NB4 (cell line): ENCODE measurements around the gene KCTD13.

Experiments
- CTCF ChIP-seq: IDR thresholded peaks from one replicate; pipeline ENCODE4 v1.5.1; 2012; ENCODE audit warnings: low read depth, low read length
- POLR2A ChIP-seq: IDR thresholded peaks from 2 replicates; pipeline ENCODE4 v1.6.1; 2011; ENCODE audit warnings: mild to moderate bottlenecking; ENCODE audit not compliant: insufficient read length; ENCODE audit errors: extremely low read depth

- no peak for TF ChIP-seq CTCF
- TF ChIP-seq POLR2A, result no peak
Measured at GRCh38 chr16:29903590-29903989, 22.4 kb downstream of the KCTD13 start.
